HG02885 (cell line): ENCODE measurements around the gene TOMM70.

ENCODE experiments used
- ATAC-seq: cut with Tn5 transposase; IDR thresholded peaks from one replicate; pipeline ENCODE4 v1.9.1; 2021; ENCODE audit warnings: mild to moderate bottlenecking; ENCODE audit not compliant: unreplicated experiment, poor library complexity

TOMM70 gene

GRCh38 chr3:100412912-100413590, 12.2 kb upstream of the TOMM70 start:
- ATAC-seq, result no peak

GRCh38 chr3:100411091-100411982, 10.4 kb upstream of the TOMM70 start:
- no peak for ATAC-seq

- no peak for ATAC-seq
Measured at GRCh38 chr3:100407977-100408532, 7.2 kb upstream of the TOMM70 start.

- no peak for ATAC-seq
Measured at GRCh38 chr3:100407164-100407563, 6.3 kb upstream of the TOMM70 start.

GRCh38 chr3:100404250-100404548, 3.3 kb upstream of the TOMM70 start:
- ATAC-seq, result no peak

GRCh38 chr3:100403362-100404249, 2.7 kb upstream of the TOMM70 start:
- no peak for ATAC-seq

GRCh38 chr3:100402891-100403290, 2.0 kb upstream of the TOMM70 start:
- ATAC-seq, result no peak

GRCh38 chr3:100402256-100402655, 1.4 kb upstream of the TOMM70 start:
- no peak for ATAC-seq

- peak; percentile 16 for ATAC-seq
Measured at GRCh38 chr3:100401674-100402041, 769 bp upstream of the TOMM70 start.

GRCh38 chr3:100400419-100400779, 490 bp downstream of the TOMM70 start:
- ATAC-seq, result peak; percentile 8

GRCh38 chr3:100399341-100400071, 1.4 kb downstream of the TOMM70 start:
- ATAC-seq, result no peak

- no peak for ATAC-seq
Measured at GRCh38 chr3:100396967-100397366, 3.9 kb downstream of the TOMM70 start.

GRCh38 chr3:100395679-100396431, 5.0 kb downstream of the TOMM70 start:
- ATAC-seq, result no peak

GRCh38 chr3:100389025-100389424, 11.9 kb downstream of the TOMM70 start:
- no peak for ATAC-seq

GRCh38 chr3:100386437-100387074, 14.3 kb downstream of the TOMM70 start:
- ATAC-seq, result no peak

- ATAC-seq, result no peak
Measured at GRCh38 chr3:100384733-100385525, 16.0 kb downstream of the TOMM70 start.

- ATAC-seq, result no peak
Measured at GRCh38 chr3:100376301-100376700, 24.6 kb downstream of the TOMM70 start.

- no peak for ATAC-seq
Measured at GRCh38 chr3:100374521-100374920, 26.4 kb downstream of the TOMM70 start.
